T-helper 1 cell treated with Interleukin-12 subunit alpha and Interleukin-12 subunit beta and Interleukin-4 antibody, amounts not matched to agents 30 μg/mL and 1 μg/mL, for 36 hours (primary cell): ENCODE data around the gene SEPTIN11.

ENCODE experiments used
- H3K27ac Mint-ChIP-seq: one replicate; pipeline ENCODE4 v1.8.0; 2021; ENCODE audit warnings: mild to moderate bottlenecking, mixed read lengths
- H3K27me3 Mint-ChIP-seq: one replicate; pipeline ENCODE4 v1.8.0; 2021; ENCODE audit warnings: low read depth, mixed read lengths
- H3K36me3 Mint-ChIP-seq: one replicate; pipeline ENCODE4 v1.8.0; 2021; ENCODE audit warnings: low read depth, mixed read lengths
- H3K4me1 Mint-ChIP-seq: one replicate; pipeline ENCODE4 v1.8.0; 2021; ENCODE audit warnings: low read depth, mixed read lengths
- H3K4me3 Mint-ChIP-seq: one replicate; pipeline ENCODE4 v1.8.0; 2021; ENCODE audit warnings: mild to moderate bottlenecking, moderate library complexity, mixed read lengths
- H3K9me3 Mint-ChIP-seq: one replicate; pipeline ENCODE4 v1.8.0; 2021; ENCODE audit warnings: mixed read lengths

The SEPTIN11 gene

DNA sequence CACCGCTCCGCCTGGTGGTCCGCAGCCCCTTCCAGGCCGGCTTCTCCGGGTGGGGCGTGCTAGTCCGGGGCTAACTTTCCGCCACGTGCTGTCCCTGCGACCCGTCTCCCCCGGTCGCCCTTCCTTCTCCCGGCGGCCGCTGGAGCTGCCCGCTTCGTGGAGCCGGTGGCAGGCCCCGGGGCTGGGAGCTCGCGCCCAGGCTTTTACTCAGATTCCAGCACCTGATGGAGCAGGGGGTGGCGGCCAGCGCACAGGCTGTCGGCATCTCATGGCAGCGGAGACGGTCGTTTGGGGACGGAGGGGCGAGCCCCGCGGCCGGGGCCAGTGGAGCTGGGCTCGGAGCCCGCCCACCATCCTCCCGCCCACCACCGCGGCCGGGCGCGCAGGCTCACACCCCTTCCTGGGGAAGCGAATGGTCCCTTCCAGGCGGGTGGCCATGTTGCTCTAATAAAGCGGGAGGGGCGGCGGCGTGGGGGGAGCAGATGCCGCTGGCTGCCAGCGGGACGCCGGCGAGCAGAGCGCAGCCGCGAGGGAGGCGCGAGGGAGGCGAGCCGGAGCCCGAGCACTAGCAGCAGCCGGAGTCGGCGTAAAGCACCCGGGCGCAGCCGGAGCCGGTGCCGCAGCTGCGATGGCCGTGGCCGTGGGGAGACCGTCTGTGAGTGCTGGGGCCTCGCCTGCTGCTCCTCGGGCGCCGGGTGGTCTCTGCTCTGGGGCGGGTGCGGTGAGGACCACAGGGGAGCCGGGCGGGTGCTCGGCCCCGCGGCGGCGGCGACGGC, at the start of gene SEPTIN11:
Gene SEPTIN11 (plus strand): TSS at position 477 of the 776 bp plus-strand sequence. CDS start 152 bp downstream, at position 629.
- peaks cover 81% of the 10 kb centered on the region for H3K27me3 Mint-ChIP-seq

DNA sequence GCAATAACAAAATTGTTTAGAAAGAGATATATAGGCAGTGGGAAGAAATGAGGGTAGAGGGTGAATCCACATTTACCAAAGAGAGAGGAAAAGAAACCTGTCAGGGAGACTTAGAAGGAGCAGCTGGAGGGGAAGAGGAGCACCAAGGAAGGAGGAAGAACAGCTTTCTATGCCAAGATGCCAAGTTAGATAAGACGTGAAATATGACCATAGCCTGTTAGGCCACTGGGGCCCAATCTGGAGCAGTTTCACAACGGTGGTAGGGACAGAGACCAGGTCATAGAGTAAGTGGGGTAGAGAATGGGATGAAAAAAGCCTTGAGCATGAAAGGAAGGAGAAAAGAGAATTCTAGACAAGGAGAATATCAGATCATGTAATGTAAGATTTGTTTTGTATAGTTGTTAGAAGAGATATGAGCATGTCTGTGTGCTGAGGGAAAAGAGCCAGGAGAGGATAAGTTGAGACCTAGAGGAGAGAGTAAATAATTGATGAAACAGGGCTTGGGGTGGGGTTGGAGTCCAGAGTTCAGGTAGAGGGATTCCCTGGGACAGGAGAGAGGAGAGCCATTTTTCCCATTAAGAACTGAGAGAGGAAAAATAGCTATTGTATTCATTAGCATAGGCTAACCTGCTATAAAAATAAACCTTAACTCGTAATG, 47.2 kb upstream of the SEPTIN11 start:
- Mint-ChIP-seq H3K27ac (no peak overlapping the region), H3K36me3 (no peaks in the 10 kb centered on the region), H3K4me1 (peaks cover 9% of the 10 kb centered on the region), H3K27me3 (peaks cover 29% of the 10 kb centered on the region), H3K9me3 (no peaks in the 10 kb centered on the region), H3K4me3 (no peak overlapping the region)

More for the DNA sequence above, at the start of gene SEPTIN11:
- H3K4me3 Mint-ChIP-seq = peak within 1 kb of the TSS; percentile 81
- peak within 1 kb of the TSS; percentile 43 for H3K27ac Mint-ChIP-seq
- no peaks in the 10 kb centered on the region for H3K9me3 Mint-ChIP-seq
- H3K36me3 Mint-ChIP-seq = peaks cover 4% of the 10 kb centered on the region
- H3K4me1 Mint-ChIP-seq = peaks cover 10% of the 10 kb centered on the region

DNA sequence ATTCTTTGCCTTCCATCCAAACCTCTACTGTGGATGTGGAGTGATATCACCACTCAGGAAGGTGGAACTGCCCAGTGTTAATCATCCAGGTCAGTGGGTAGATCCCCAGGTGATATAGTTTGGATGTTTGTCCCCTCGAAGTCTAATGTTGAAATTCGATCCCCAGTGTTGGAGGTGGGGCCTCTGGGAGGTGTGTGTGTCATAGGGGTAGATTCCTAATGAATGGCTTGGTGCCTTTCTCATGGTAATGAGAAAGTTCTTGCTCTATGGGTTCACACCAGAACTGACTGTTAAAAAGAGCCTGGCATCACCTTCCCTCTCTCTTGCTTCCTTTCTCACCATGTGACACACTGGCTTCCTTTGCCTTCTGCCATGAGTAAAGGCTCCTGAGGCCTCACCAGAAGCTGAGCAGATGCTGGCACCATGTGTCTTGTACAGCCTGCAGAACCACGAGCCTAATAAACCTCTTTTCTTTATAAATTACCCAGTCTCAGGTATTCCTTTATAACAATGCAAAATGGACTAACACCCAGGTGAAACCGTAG, 44.8 kb upstream of the SEPTIN11 start:
- Mint-ChIP-seq H3K9me3 (no peaks in the 10 kb centered on the region), H3K4me1 (no peaks in the 10 kb centered on the region), H3K36me3 (no peaks in the 10 kb centered on the region), H3K27me3 (peaks cover 31% of the 10 kb centered on the region), H3K4me3 (no peak overlapping the region), H3K27ac (no peak overlapping the region)

DNA sequence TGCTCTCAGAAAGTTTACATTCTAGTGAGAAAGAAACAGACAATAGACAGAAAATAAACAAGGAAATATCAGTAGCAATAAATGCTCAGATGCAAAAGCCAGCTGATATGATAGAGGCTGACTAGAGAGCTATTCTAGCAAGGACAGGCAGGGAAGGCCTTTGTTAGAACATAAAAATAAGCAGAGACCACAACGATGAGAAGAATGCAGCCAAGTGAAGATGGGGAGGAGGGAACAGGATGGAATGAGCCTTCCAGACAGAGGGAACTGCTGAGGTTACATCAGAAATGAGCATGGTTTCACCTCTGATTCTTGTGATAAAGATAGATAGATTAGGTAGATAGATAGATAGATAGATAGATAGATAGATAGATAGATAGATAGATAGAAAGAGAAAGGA, 44.0 kb upstream of the SEPTIN11 start:
- Mint-ChIP-seq H3K4me1 (no peaks in the 10 kb centered on the region), H3K27me3 (peaks cover 28% of the 10 kb centered on the region), H3K4me3 (no peak overlapping the region), H3K9me3 (no peaks in the 10 kb centered on the region), H3K36me3 (no peaks in the 10 kb centered on the region), H3K27ac (no peak overlapping the region)

DNA sequence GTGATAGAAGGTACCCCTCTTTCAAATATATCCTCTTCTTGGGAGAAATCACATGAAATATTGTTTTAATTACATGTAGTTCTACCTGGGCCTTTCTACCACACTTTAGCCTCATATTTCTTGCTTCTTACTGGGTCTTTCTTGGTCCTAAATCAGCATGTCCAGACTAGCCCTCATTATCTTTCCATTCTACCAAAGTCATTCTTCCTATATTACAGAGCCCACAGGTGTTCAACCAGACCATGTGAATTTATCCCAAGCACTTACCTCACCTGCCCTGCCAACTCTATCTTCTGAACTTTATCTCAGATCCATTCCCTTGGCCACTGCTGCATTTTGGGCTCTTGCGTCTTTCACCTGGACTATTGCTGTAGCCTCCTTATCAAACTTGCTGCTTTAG, 39.8 kb upstream of the SEPTIN11 start:
- Mint-ChIP-seq H3K4me3 (no peak overlapping the region), H3K36me3 (no peaks in the 10 kb centered on the region), H3K4me1 (no peaks in the 10 kb centered on the region), H3K9me3 (no peaks in the 10 kb centered on the region), H3K27ac (no peak overlapping the region), H3K27me3 (peaks cover 42% of the 10 kb centered on the region)

DNA sequence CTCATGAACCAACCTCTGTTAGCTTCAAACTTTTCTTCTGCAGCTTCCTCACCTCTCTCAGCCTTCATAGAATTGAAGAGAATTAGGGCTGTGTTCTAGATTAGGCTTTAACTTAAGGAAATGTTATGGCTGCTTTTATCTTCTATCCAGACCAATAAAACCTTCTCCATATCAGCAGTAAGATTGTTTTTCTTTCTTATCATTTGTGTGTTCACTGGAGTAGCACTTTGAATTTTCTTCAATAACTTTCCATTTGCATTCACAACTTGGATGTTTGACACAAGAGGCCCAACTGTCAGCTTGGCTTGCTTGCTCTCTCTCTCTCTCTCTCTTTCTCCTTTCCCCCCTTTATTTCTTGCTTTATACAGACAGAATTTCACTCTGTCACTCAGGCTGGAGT, 28.8 kb upstream of the SEPTIN11 start:
- Mint-ChIP-seq H3K4me3 (no peak overlapping the region), H3K4me1 (no peaks in the 10 kb centered on the region), H3K27ac (no peak overlapping the region), H3K36me3 (no peaks in the 10 kb centered on the region), H3K9me3 (no peaks in the 10 kb centered on the region), H3K27me3 (peaks cover 11% of the 10 kb centered on the region)

DNA sequence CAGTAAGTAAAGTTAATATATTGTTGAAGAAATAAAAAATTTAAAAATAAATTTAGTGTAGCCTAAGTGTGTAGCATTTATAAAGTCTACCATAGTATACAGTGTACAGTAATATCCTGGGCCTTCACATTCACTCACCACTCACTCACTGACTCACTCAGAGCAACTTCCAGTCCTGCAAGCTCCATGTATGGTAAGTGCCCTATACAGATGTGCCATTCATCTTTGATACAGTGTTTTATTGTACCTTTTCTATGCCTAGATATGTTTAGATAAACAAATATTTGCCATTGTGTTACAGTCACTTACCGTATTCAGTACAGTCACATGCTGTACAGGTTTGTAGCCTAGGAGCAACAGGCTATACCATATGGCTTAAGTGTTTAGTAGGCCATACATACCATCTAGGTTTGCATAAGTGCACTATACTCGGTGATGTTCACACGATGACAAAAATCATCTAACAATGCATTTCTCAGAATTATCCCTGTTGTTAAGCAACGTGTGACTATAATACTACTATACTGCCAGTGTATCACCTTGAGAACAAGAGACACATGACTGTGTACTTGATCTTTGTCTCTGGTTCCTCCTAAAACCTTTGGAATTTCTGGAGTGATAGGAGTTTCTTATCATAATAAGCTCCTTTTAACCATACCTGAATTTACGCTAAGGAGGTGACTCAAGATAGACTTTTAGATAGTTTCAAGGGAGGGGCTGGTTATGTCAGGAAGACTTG, 25.8 kb upstream of the SEPTIN11 start:
- Mint-ChIP-seq H3K27ac (no peak overlapping the region), H3K4me3 (no peak overlapping the region)

DNA sequence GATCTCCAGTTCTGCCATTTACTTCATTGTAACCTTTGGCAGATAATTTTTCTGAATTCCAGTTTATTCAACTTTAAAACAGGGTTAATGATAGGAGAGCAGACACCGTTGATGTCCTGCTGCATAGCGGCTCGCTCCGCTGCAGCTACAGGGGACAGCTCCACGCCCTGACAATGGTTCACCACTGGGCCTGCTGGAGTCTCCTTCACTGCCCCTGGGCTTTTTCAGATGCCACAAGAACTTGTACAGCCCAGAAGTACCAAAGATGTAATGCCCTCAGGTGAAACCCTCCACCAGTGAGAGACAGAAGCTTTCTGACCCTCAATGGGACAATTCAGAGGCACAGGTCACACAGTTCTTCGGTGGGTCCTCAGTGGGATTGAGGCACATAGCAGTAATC, 22.7 kb upstream of the SEPTIN11 start:
- peaks cover 22% of the 10 kb centered on the region for H3K27me3 Mint-ChIP-seq
- H3K9me3 Mint-ChIP-seq = no peaks in the 10 kb centered on the region
- no peak overlapping the region for H3K4me3 Mint-ChIP-seq
- no peaks in the 10 kb centered on the region for H3K4me1 Mint-ChIP-seq
- H3K36me3 Mint-ChIP-seq = no peaks in the 10 kb centered on the region
- H3K27ac Mint-ChIP-seq = no peak overlapping the region

More for the DNA sequence above, 25.8 kb upstream of the SEPTIN11 start:
- Mint-ChIP-seq H3K27me3 (peaks cover 14% of the 10 kb centered on the region), H3K36me3 (no peaks in the 10 kb centered on the region), H3K4me1 (no peaks in the 10 kb centered on the region), H3K9me3 (no peaks in the 10 kb centered on the region)

DNA sequence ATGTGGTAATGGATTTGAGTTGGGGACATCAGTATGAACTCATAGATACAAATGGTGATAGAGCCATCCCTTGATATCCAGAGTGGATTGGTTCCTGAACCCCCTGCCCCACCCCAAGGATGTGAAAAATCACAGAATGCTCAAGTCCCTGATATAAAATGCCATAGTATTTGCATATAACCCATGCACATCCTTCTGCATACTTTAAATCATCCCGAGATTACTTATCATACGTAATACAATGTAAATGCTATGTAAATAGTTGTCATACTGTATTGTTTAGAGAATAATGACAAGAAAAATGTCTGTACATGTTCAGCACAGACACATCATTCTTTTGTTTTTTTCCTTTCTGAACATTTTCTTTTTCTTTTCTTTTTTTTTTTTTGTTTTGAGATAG, 18.9 kb upstream of the SEPTIN11 start:
- H3K27me3 Mint-ChIP-seq = peaks cover 23% of the 10 kb centered on the region
- H3K9me3 Mint-ChIP-seq = no peaks in the 10 kb centered on the region
- H3K27ac Mint-ChIP-seq = no peak overlapping the region
- H3K4me3 Mint-ChIP-seq = no peak overlapping the region
- no peaks in the 10 kb centered on the region for H3K4me1 Mint-ChIP-seq
- H3K36me3 Mint-ChIP-seq = no peaks in the 10 kb centered on the region

DNA sequence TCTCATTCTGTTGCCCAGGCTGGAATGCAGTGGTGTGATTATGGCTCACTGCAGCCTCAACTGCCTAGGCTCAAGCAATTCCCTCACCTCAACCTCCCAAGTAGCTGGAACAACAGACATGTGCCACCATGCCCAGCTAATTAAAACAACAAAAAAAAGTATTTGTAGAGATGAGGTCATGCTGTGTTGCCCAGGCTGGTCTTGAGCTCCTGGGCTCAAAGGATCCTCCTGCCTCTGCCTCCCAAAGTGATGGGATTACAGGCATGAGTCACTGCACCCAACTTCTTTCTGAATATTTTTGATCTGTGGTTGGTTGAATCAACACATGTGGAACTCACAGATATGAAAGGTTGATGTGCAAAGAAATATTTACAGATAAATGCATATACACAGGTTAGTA, 18.5 kb upstream of the SEPTIN11 start:
- Mint-ChIP-seq H3K4me3 (no peak overlapping the region), H3K4me1 (no peaks in the 10 kb centered on the region), H3K9me3 (peaks cover under 1% of the 10 kb centered on the region), H3K27ac (no peak overlapping the region), H3K36me3 (no peaks in the 10 kb centered on the region), H3K27me3 (peaks cover 23% of the 10 kb centered on the region)

DNA sequence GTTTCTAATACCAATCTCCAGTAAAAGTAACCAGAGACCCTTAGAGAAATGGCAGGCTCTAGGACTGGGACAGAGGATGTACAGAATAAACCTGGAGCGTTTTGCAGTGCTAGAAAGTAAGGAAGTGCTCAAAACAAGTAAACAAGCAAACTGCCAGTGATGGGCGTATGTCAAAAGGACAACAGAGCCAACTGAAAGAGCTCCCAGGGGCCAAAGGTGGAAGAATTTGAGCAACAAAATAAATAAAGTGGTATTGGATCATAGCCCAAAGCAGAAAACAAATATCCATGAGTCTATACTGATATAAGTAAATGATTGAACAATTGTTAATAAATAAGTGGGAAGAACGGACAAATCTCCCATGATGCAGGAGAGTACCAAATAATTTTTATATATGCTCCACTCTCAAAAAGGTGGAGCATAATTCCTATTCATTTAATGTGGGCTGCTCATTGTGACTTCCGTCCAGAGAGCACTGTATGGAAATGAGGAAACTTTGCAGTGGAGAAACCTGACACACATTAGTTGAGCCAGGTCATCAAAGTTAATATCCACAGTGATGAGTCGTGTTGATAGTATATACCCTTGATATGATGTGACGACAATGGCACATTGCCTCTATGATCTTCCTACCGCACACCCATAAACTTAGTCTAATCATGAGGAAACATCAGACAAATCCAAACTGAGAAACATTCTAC, 17.8 kb upstream of the SEPTIN11 start:
- Mint-ChIP-seq H3K4me3 (no peak overlapping the region), H3K9me3 (peaks cover 6% of the 10 kb centered on the region), H3K36me3 (no peaks in the 10 kb centered on the region), H3K4me1 (peaks cover under 1% of the 10 kb centered on the region), H3K27me3 (peaks cover 26% of the 10 kb centered on the region), H3K27ac (no peak overlapping the region)

DNA sequence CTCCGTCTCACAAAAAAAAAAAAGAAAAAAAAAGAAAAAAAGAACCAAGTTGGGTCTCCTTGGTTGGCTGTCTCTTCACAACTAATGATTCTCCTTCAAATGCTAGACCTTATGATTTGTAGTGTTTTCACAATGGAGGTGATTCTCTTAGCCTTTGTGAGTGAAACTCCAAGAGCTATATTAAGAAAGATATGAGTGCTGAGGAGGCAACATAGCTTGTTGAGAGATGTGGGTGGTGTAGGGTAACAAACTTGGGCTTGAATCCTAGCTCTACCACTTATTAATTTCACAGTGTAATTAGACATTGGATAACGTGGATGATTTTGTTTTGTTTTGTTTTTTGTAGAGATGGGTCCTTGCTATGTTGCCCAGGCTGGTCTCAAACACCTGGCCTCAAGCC, 10.4 kb upstream of the SEPTIN11 start:
- H3K4me1 Mint-ChIP-seq = peaks cover 6% of the 10 kb centered on the region
- peaks cover 10% of the 10 kb centered on the region for H3K9me3 Mint-ChIP-seq
- H3K36me3 Mint-ChIP-seq = no peaks in the 10 kb centered on the region
- H3K27ac Mint-ChIP-seq = no peak overlapping the region
- no peak overlapping the region for H3K4me3 Mint-ChIP-seq
- peaks cover 60% of the 10 kb centered on the region for H3K27me3 Mint-ChIP-seq

DNA sequence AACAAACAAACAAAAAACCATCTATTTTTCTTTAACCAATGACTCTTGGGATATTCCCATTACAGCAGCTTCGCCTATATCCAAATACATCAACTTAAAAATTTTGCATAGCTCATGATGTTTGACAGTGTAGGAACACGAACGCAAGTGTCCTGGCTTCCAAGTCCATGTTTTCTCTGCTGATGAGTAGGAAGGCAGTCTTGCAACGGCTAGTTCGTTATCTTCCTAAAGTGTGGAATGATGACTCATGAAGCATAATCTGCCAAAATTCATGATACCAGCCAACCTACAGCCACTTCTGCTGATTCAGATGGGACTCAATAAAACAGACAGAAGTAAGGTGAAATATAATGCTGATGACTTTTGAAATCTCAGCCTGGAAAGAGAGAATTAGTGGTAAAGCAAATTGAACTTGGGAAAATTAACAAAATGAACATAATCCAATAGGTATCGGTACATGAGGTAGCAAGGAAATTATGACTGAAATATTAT, 6.4 kb upstream of the SEPTIN11 start:
- no peaks in the 10 kb centered on the region for H3K9me3 Mint-ChIP-seq
- H3K4me3 Mint-ChIP-seq = no peak overlapping the region
- H3K4me1 Mint-ChIP-seq = no peaks in the 10 kb centered on the region
- H3K36me3 Mint-ChIP-seq = no peaks in the 10 kb centered on the region
- H3K27ac Mint-ChIP-seq = no peak overlapping the region
- peaks cover 73% of the 10 kb centered on the region for H3K27me3 Mint-ChIP-seq

DNA sequence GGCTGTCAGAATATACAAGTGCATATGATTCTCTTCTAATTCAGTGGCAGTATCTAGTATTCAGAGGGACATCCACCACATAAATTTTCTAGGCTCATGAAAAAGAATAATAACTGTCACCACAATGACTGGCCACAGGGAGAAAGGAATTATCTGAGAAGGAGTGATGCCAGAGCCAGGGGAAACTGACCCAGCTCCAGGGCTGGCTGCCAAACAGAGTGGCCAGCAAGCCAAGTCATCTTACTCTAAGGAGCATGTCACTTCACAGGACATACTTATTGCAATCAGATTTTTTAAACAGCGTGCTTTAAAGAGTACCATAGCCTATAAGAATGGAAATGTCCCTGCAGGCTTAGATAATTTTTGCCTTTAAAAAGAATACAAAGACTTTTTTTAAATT, 5.8 kb upstream of the SEPTIN11 start:
- peaks cover 75% of the 10 kb centered on the region for H3K27me3 Mint-ChIP-seq

More for the DNA sequence above, 5.8 kb upstream of the SEPTIN11 start:
- peaks cover 3% of the 10 kb centered on the region for H3K4me1 Mint-ChIP-seq
- no peak overlapping the region for H3K4me3 Mint-ChIP-seq
- H3K27ac Mint-ChIP-seq = no peak overlapping the region
- no peaks in the 10 kb centered on the region for H3K36me3 Mint-ChIP-seq
- H3K9me3 Mint-ChIP-seq = no peaks in the 10 kb centered on the region
